Measurements from ENCODE around the gene BTBD9.

BTBD9 gene

DNA sequence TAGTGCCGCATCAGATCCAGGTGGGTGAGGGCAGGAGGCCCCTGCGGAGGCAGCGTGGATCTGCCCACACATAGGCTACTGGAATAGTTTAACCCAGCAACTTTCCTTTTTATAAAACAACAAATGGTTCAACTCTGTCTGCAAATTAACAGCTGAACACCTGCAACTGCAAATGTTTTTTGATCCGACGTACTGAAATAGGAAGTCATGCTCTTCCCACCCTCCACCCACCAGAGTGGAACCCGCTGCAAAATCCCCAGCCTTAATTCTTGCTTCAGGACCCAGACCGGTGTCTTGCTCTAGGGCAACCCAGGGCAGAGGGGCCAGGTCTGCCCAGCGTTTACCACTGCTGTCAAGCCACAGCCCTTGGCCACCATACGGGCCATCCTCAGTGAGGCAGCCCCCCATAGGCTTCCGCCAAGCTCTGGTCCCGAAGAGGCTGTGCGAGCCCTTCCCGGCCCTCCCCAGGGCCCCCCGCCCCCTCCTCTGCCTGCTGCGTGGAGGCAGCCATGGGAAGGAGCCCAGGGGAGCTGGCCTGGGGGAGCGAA, 485.9 kb downstream of the BTBD9 start:
- no peak for DNase-seq

- DNase-seq, result no peak
These were observed 486.5 kb downstream of the BTBD9 start for GRCh38 chr6:38153076-38153797.

DNA sequence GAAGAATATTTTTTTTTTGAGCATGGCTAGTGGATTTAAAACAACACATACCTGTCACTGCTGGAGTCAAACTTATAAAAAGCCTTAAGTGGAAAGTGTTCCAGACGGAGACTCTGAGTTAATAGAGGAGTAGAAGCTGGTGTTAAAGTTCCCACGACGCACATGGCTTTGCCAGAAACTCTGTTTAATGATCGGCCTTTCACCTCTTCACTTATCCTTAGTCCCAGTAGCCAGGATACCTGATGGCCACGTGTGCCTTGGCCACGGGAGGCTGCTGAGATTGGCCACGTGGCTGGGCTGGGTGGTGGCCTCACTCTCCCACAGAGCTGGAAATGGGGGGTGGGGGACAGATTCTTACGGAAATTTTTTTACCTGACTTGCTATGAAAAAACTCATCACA, 487.1 kb downstream of the BTBD9 start:
- no peak for DNase-seq

DNA sequence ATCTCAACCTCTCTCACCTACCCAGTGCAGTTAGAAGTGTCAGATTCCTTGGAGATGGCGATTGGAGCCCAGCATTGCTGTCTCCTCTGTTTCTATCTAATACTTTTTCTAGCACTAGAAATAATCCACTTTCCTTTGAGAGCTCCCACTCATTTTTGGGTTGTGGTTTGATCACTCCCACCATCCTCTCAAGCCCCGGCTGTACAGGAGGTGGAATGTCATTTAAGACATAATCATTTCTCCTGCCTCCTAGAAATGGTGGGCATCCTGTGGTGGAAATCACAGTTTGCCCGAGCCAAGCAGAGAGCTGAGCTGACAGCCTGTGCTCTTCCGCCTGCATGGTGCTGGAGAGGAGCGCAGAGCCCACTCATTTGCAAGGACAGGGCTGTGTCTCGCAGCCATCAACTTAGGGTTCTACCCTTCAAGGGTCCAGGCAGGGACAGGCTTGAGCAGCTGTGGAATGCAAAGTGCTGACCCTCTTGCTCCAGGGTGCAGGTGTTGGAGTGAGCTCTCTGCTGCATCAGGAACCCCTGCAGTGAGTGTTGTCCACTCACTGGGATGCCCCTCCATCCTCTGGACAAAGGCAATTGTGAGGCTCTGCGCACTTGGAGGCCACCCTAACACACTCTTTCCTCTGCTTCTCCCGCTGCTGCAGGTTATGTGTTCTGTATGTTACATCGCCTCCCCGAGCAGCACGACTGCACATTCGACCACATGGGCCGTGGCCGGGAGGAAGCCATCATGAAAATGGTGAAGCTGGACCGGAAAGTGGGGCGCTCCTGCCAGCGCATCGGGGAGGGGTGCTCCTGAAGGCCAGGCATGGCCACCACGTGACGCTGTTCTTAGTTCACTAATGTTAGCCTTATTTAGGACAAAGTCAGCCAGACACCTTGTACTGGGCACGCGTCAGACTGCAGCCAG, 487.9 kb downstream of the BTBD9 start:
- DNase-seq, result no peak

DNA sequence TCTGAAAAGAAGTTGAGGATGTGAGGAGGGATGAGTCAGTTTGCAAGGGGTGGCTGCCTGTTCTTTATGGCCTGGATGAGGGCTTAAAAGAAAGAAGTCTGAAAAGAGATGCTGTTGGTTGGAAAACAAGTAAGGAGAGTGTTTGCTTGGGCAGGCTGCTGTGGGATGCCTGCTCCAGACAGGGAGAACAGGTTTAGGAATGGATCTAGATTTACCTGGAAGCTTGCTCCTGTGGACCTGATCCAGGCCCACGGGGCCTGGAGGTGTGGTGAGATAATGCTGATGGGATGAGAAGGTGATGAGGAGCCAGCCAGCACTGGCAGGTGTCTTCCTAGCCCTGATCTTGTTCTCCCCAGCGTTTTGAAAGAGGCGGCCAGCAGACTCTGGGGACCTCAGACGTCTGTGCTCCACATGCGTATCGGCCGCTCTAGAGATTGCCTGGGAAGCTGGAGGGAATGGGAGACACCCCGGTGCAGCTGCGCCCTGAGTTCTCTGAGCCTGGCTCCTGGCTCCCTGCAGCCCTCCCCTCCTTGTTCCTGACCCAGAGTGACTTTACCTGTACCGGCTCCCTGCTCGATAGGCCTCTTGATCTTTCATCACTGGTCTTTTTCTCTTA, 488.9 kb downstream of the BTBD9 start:
- no peak for DNase-seq

GRCh38 chr6:38150021-38150420, 489.7 kb downstream of the BTBD9 start:
- no peak for DNase-seq

- DNase-seq, result no peak
These were observed 490.2 kb downstream of the BTBD9 start for GRCh38 chr6:38149531-38149930.

DNA sequence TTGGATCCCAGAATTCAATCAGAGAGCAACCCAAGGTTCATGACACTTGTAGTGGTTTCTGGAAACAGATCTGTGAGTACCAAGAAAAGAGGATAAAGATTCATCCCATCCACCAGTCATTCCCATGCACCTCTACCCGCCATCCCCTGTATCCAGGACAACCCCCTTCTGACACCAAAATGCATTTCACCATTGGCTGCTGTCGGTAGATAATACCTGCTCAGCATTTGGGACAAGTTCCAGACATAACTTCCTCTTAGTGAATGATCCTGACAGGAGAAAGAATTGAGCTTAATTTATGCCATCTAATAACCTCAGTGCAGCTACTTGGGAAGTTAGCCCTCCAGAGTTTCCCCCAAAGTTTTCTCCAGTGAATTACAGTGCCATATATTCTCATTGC, 491.1 kb downstream of the BTBD9 start:
- DNase-seq, result no peak

DNA sequence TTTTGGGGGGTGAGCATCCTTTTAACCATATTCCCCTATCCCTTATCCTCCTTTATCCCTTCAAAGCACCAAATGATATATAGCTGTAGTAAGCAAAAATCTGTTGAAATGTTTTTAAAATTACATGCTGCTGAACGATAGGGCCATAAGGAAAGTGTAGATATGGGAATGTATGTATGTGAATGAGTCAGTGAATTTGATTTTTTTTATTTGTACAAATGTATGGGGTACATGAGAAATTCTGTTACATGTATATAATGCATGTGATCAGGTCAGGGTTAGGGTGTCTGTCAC, 493.0 kb downstream of the BTBD9 start:
- DNase-seq, result no peak

GRCh38 chr6:38146021-38146733, 493.6 kb downstream of the BTBD9 start:
- DNase-seq, result no peak

DNA sequence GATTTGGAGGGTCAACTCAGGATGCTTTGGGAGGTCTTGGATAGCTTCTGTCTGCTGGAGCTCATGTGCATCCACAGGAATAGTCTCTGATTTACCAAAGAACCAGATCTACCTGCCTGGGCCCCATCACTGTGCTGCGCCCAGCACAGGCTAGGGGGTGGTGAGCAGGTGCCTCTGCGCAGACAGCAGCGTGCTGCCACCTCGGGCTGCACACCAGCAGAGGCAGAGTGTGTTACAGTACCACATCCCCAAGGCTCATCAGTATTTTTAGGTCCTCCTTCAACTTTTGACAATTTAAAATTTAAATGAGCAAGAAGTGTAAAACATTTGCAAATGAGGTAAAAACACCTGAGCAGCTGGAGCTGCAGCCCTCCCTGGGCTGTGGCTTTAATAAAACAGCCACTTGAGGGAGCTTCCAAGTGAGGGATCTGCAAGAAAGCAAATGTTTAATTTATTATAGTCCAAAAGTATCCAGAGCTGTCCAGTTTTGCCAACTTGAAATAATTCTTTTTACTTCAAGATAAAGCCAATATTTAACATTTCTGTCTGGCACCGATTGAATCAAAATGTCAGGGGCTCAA, 495.3 kb downstream of the BTBD9 start:
- no peak for DNase-seq

DNA sequence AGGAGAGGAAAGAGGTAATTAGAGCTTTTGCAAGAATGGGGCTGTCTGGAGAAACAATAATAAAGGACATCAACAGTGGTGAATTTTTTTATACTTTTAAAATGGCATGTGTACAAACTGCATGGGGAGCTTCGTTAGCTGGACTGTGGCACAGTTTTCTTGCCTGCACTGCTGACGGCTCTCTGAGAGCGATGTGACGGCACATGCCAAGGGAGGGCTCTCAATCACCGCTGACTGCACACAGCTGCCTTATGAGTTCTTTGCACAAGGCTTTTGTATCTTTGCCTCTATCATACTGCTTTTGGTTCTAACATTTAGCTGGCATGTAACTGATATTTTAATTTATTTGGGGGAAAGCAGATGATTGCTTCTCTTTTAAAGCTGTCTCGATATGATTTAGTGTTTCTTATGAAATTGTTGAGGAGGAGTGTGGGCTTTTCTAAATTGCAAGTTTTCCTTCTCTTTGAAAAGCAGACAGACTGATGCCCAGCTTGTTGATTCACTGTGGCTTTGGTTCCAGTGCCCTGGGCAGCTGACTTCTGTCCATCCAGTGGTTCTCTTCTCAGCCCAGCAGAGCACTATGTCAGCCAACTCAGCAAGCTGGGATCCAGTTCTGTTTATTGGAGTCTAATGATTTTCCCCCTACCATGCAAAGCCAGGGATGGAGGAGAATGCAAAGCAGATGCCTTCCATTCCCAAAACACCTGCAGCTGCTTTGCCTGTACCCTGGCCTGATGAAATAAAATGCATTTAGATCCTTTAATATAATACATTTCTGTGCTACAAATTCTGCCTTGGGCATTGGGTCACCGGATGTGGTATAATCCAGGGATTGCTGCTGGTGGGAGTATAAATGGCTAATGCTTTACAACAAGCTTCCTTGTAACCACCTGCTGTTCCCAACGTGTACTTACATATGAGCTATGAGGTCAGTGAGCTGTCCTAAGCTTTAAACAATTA, 496.3 kb downstream of the BTBD9 start:
- peak in 1 of 2 experiments; percentile 22 for DNase-seq

- no peak for DNase-seq
These were observed 497.4 kb downstream of the BTBD9 start for GRCh38 chr6:38142178-38142902.

DNA sequence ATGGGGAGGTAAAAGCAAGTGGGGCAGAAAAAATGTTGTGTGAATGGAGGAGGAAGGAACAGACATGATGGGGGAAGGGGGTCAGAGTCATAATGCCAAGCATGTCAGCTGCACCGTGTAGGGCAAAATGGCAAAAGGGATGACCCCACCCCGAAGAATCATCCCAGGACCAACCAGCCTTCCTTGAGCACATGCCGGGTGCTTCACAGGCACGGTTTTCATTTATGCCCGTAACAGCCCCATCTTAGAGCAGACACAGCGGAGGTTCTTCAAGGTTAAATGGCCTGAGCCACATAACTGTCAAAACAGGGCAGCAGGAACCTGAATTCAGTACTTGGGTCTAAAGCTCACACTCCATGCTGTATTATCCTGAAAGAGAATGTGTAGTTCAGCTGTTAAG, 498.0 kb downstream of the BTBD9 start:
- DNase-seq, result no peak

DNA sequence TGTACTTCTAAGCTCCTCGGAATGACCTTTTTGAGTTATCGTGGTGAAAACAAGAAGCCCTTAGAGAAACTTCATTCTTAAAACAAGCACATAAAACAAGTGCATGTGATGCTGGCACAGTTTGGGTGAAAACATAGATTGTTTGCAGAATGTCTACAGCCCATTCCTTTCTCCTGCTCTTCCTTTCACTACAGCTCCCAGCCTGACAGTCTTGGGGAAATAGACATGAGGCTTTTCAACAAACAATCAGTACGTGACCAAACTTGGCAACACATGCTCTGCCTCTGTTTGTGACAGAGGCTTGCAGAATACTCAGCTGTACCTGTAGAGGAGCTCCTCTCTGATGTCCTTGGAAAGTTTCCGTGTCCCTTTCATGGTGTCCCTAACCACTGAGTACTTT, 498.6 kb downstream of the BTBD9 start:
- DNase-seq, result no peak

GRCh38 chr6:38138374-38138773, 501.4 kb downstream of the BTBD9 start:
- no peak for DNase-seq

DNA sequence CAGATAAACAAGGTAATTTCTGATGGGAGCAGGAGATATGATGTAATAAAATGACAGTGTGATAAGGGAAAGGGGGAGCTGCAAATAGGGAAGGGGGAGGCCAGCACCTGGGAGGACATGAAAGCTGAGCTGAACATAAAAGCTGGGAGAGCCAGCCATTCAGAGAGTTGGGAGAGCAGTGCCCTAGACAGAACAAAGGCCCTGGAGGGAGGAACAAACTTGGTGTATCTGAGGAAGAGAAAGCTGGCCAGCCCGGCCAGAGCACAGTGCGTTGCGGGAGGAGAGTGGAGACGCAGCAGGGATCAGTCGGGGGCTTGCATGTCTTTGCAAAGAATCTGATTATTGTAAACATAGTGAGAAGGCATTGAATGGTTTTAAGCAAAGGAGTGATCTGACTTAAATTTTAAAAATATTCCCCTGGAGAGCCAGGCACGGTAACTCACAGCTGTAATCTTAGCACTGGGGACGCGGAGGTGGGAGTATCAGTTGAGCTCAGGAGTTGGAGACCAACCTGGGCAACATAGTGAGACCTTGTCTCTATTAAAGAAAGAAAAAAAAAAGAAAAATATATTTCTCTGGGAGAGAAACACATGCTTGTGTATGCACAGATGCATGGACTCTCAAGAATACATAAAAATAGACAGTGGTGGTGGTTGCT, 502.0 kb downstream of the BTBD9 start:
- DNase-seq, result no peak

DNA sequence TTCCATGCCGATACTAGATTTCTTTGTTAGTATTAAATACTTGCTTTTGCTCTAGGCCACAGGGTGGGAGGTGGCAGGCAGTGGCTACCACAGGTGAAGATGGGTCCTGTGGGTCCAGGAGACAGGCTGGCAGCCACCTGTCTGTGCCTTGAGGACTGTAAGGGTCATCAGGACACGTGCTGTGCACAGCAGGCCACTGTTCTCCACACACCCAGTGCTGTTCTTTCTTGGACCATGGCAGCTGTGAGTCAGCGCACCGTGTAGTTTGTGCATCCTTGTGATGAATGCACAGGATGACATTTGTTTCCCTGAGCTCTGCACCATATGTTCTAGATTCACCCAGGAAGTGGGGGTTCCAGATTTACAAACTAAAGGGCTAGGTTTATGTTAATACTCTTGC, 503.2 kb downstream of the BTBD9 start:
- no peak for DNase-seq

DNA sequence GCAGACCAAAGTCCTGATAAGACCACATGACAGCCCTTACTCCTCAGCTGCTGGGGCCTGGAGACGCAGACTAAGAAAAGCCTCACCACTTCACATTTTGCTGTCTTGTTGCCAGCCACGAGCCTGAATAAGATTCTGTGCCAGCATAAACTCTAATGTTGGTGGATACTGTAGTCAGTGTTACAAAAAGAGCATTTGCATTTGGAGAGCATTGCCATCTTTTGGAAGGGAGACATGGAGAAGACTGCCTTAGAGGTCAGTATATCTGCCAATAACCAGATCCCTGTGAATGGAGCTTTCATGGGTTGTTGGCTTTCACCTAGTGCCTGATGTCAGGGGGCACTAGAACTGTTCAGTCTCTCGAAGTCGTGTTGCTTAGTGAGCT, 505.0 kb downstream of the BTBD9 start:
- no peak for DNase-seq

All from NCI-H187 (cell line).